A673 (cell line): ENCODE data around the gene SGSM2. TPM values are rescaled to one million over a fixed set of nuclear protein-coding genes. Genes with fewer than 3 reads are reported as not detected.

ENCODE experiments used
- BruUV-seq: library from RNA; stranded (reverse); fragments of 400-500 nt; replicated peaks from 2 replicates; lab custom pipeline; 2021; lab: Mats Ljungman, UMichigan
- CTCF ChIA-PET: fragments of 300-600 bp; sonication (Branson Sonifier 250); formaldehyde crosslinking; loops from one replicate; lab custom pipeline; 2022; ENCODE audit warnings: antibody characterized with exemption; lab: Charles Lee
- POLR2A ChIA-PET: fragments of 300-600 bp; sonication (Branson Sonifier 250); formaldehyde crosslinking; loops from one replicate; lab custom pipeline; 2022; ENCODE audit warnings: antibody characterized with exemption; ENCODE audit not compliant: low non-redundant PET; lab: Charles Lee
- DNase-seq: peaks from one replicate; pipeline ENCODE4 v3.0.0-alpha.2; 2015; ENCODE audit warnings: low spot score
- H3K27ac ChIP-seq: fragments of 200-600 bp; sonication (generic); 2 replicates; pipeline ENCODE4 v1.5.1; 2016; ENCODE audit warnings: mixed run types, low read depth, mild to moderate bottlenecking, mixed read lengths, antibody characterized with exemption, low read length; ENCODE audit not compliant: poor library complexity, severe bottlenecking
- H3K27me3 ChIP-seq: fragments of 200-600 bp; sonication (generic); replicated peaks from 2 replicates; pipeline ENCODE4 v1.6.1; 2017; ENCODE audit warnings: mixed run types, low read depth, mild to moderate bottlenecking, mixed read lengths, antibody characterized with exemption, low read length; ENCODE audit not compliant: insufficient read depth, poor library complexity
- H3K36me3 ChIP-seq: fragments of 200-600 bp; sonication (generic); 2 replicates; pipeline ENCODE4 v1.6.1; 2016; ENCODE audit warnings: mixed run types, mild to moderate bottlenecking, mixed read lengths, antibody characterized with exemption, low read length; ENCODE audit not compliant: insufficient read depth, poor library complexity, severe bottlenecking
- H3K4me1 ChIP-seq: fragments of 200-600 bp; sonication (generic); 2 replicates; pipeline ENCODE4 v1.6.1; 2017; ENCODE audit warnings: mixed run types, mild to moderate bottlenecking, mixed read lengths, antibody characterized with exemption, low read length; ENCODE audit not compliant: insufficient read depth, poor library complexity, severe bottlenecking
- H3K4me3 ChIP-seq: fragments of 200-600 bp; sonication (generic); 2 replicates; pipeline ENCODE4 v1.5.1; 2016; ENCODE audit warnings: low read depth, mixed run types, mild to moderate bottlenecking, mixed read lengths, low read length; ENCODE audit not compliant: poor library complexity, severe bottlenecking
- H3K9me3 ChIP-seq: fragments of 200-600 bp; sonication (generic); 2 replicates; pipeline ENCODE4 v1.6.1; 2016; ENCODE audit warnings: mixed run types, low read depth, mild to moderate bottlenecking, mixed read lengths, antibody characterized with exemption, low read length; ENCODE audit not compliant: poor library complexity, severe bottlenecking
- CTCF ChIP-seq: fragments of 300-800, 200-600 bp; sonication (generic); conservative IDR thresholded peaks from 2 replicates; pipeline ENCODE4 v1.5.1; 2017; ENCODE audit warnings: low read depth, mild to moderate bottlenecking, antibody characterized with exemption, low read length, moderate library complexity, mixed read lengths
- EZH2 ChIP-seq: fragments of 200-600 bp; sonication (generic); IDR thresholded peaks from 2 replicates; pipeline ENCODE4 v1.6.1; 2017; ENCODE audit warnings: borderline replicate concordance, low read depth, mild to moderate bottlenecking, mixed read lengths, antibody characterized with exemption, low read length; ENCODE audit not compliant: poor library complexity, severe bottlenecking
- intact Hi-C: fragments of 100-400 bp; cut with micrococcal nuclease; formaldehyde crosslinking; loops from one replicate; pipeline ENCODE4 v1.10.0; 2022; ENCODE audit not compliant: unreplicated experiment
- total RNA-seq: library from RNA; stranded (reverse); gene quantifications from 2 replicates; pipeline ENCODE4 v1.2.3, GENCODE V29; 2021

SGSM2 gene
- total RNA-seq, 1 experiment from 2014 or later, result 81.2 TPM

GRCh38 chr17:2420176-2420575, 82.9 kb downstream of the SGSM2 start:
- H3K27me3 ChIP-seq, result no peaks in the 10 kb centered on the region
- no peaks in the 10 kb centered on the region for H3K9me3 ChIP-seq
- no peak overlapping the region for H3K27ac ChIP-seq
- no peak for TF ChIP-seq EZH2
- TF ChIP-seq CTCF, result no peak
- peaks cover 19% of the 10 kb centered on the region for H3K4me1 ChIP-seq
- H3K36me3 ChIP-seq, result peaks cover 10% of the 10 kb centered on the region
- POLR2A ChIA-PET, result no interaction called here
- intact Hi-C loops, result loop anchor here (10.0 kb wide), 1 partner anchor 255 kb away; no protein-coding TSS in a partner anchor
- CTCF ChIA-PET, result no interaction called here
- H3K4me3 ChIP-seq, result no peak overlapping the region
- BruUV-seq, result TSS peak; percentile 35
- no peak for DNase-seq

- no peak overlapping the region for H3K27ac ChIP-seq
- POLR2A ChIA-PET, result no interaction called here
- no peak for DNase-seq
- no peak overlapping the region for H3K4me3 ChIP-seq
- no peaks in the 10 kb centered on the region for H3K27me3 ChIP-seq
- CTCF ChIA-PET, result no interaction called here
- peaks cover 10% of the 10 kb centered on the region for H3K36me3 ChIP-seq
- no TSS peak for BruUV-seq
- intact Hi-C loops, result loop anchor here (10.0 kb wide), 1 partner anchor 253 kb away; no protein-coding TSS in a partner anchor
- H3K4me1 ChIP-seq, result peaks cover 19% of the 10 kb centered on the region
- no peaks in the 10 kb centered on the region for H3K9me3 ChIP-seq
- TF ChIP-seq CTCF (peak; percentile 27; the same call in 1 of the 2 replicates), EZH2 (no peak)
Measured at GRCh38 chr17:2421315-2422147, 84.2 kb downstream of the SGSM2 start.

GRCh38 chr17:2423271-2423670, 86.0 kb downstream of the SGSM2 start:
- Histone ChIP-seq H3K27me3 (no peaks in the 10 kb centered on the region), H3K4me1 (peaks cover 19% of the 10 kb centered on the region), H3K36me3 (peaks cover 10% of the 10 kb centered on the region), H3K27ac (no peak overlapping the region), H3K4me3 (no peak overlapping the region), H3K9me3 (no peaks in the 10 kb centered on the region)
- no TSS peak for BruUV-seq
- intact Hi-C loops, result loop anchor here (10.0 kb wide), 1 partner anchor 252 kb away; no protein-coding TSS in a partner anchor
- no peak for TF ChIP-seq CTCF
- TF ChIP-seq EZH2, result no peak
- ChIA-PET POLR2A (no interaction called here), CTCF (no interaction called here)
- no peak for DNase-seq
